Measurements from ENCODE around the gene ZNF593. TPM values are rescaled to one million over a fixed set of nuclear protein-coding genes. Genes with fewer than 3 reads are reported as not detected.

Gene ZNF593
- total and polyA plus RNA-seq, 10 of the 15 experiments (the other 5 are each of a cell fraction or from before 2014, with no cell fraction given): 7.7 to 156 (median 51.0) TPM

- peak; percentile 70 for TF ChIP-seq GABPA (IDR thresholded peaks at IDR 0.05; ENCODE audit: low read depth)
- TF ChIP-seq SIN3A (IDR thresholded peaks at IDR 0.05; ENCODE audit: low read depth, low read length): peak; percentile 90
- peak; percentile 38; the same call in 1 of the 2 replicates for TF ChIP-seq ATF3 (IDR thresholded peaks at IDR 0.05; ENCODE audit: borderline replicate concordance, extremely low read depth, low read depth, low read length)
- peak; percentile 45; the same call in 1 of the 2 replicates for TF ChIP-seq RUNX3 (IDR thresholded peaks at IDR 0.05; ENCODE audit: low read length)
- 0 out of 2 replicates have a peak, but pooled peaks have one; percentile 25 for TF ChIP-seq SREBF1 (IDR thresholded peaks at IDR 0.05; ENCODE audit: low read length)
- TF ChIP-seq ATF7 (IDR thresholded peaks at IDR 0.05; ENCODE audit: low read depth): peak; percentile 99
- TF ChIP-seq ZNF687 (IDR thresholded peaks at IDR 0.05): peak; percentile 87
- TF ChIP-seq MYC (IDR thresholded peaks at IDR 0.05; ENCODE audit: insufficient read depth, insufficient read length, insufficient replicate concordance, low read length, severe bottlenecking): peak; percentile 54
- peak; percentile 97 for TF ChIP-seq MXI1 (IDR thresholded peaks at IDR 0.05; ENCODE audit: low read depth, low read length)
- TF ChIP-seq TAF1 (IDR thresholded peaks at IDR 0.05; ENCODE audit: borderline replicate concordance, low read depth, low read length): 0 out of 2 replicates have a peak, but pooled peaks have one; percentile 25
- no peak for TF ChIP-seq ZBTB4 (CRISPR knock-in tag; IDR thresholded peaks at IDR 0.05)
- peak; percentile 96 for TF ChIP-seq JUND (IDR thresholded peaks at IDR 0.05; ENCODE audit: low read depth, low read length)
- peak; percentile 87; the same call in 1 of the 2 replicates for TF ChIP-seq LARP7 (IDR thresholded peaks at IDR 0.05)
- peak; percentile 36; the same call in 1 of the 2 replicates for TF ChIP-seq IRF3 (IDR thresholded peaks at IDR 0.05)
- TF ChIP-seq PAX5 (IDR thresholded peaks at IDR 0.05; ENCODE audit: borderline replicate concordance, low read depth, low read length): peak; percentile 69; the same call in 1 of the 2 replicates
- 0 out of 2 replicates have a peak, but pooled peaks have one; percentile 41 for TF ChIP-seq TBL1XR1 (IDR thresholded peaks at IDR 0.05; ENCODE audit: low read depth, low read length)
- TF ChIP-seq YY1 (IDR thresholded peaks at IDR 0.05; ENCODE audit: low read depth, low read length): peak; percentile 79
- peak; percentile 80; the same call in 1 of the 2 replicates for TF ChIP-seq POLR2AphosphoS5 (IDR thresholded peaks at IDR 0.05; ENCODE audit: low read length)
- TF ChIP-seq ELK1 (IDR thresholded peaks at IDR 0.05; ENCODE audit: low read depth, low read length): peak; percentile 92
These were observed at the start of gene ZNF593 (continued) for GRCh38 chr1:26169669-26170471.
